HTERT RPE-1 (cell line): ENCODE measurements around the gene CNDP1.
"Not testable (repeated sequence)": the region's sequence is repeated elsewhere in the genome, so short reads cannot be mapped to it uniquely, and the experiment has no call there.

Source experiments
- in situ Hi-C: fragments of 300-500 bp; cut with MboI; formaldehyde crosslinking; loops from 4 replicates; pipeline ENCODE4 v1.14.3; 2020; ENCODE audit warnings: low sequenced_read_pairs

CNDP1 gene

GRCh38 chr18:74520096-74520833, 14.0 kb upstream of the CNDP1 start:
- in situ Hi-C loops = no loop called here

- in situ Hi-C loops = no loop called here
Observed at GRCh38 chr18:74521068-74521725, 13.1 kb upstream of the CNDP1 start.

- in situ Hi-C loops = no loop called here
Observed at GRCh38 chr18:74522635-74523548, 11.4 kb upstream of the CNDP1 start.

- in situ Hi-C loops = no loop called here
Observed at GRCh38 chr18:74524097-74524496, 10.2 kb upstream of the CNDP1 start.

- in situ Hi-C loops = not testable (repeated sequence)
Observed at GRCh38 chr18:74524915-74525314, 9.4 kb upstream of the CNDP1 start.

- in situ Hi-C loops = no loop called here
Observed at GRCh38 chr18:74525741-74526140, 8.6 kb upstream of the CNDP1 start.

- in situ Hi-C loops = no loop called here
Observed at GRCh38 chr18:74526488-74526887, 7.8 kb upstream of the CNDP1 start.

GRCh38 chr18:74528478-74528877, 5.8 kb upstream of the CNDP1 start:
- in situ Hi-C loops = no loop called here

GRCh38 chr18:74528913-74529312, 5.4 kb upstream of the CNDP1 start:
- in situ Hi-C loops = no loop called here

- in situ Hi-C loops = no loop called here
Observed at GRCh38 chr18:74529378-74529777, 4.9 kb upstream of the CNDP1 start.

GRCh38 chr18:74529811-74530583, 4.3 kb upstream of the CNDP1 start:
- in situ Hi-C loops = no loop called here

GRCh38 chr18:74530584-74530862, 3.8 kb upstream of the CNDP1 start:
- in situ Hi-C loops = no loop called here

GRCh38 chr18:74531043-74531442, 3.3 kb upstream of the CNDP1 start:
- in situ Hi-C loops = no loop called here

- in situ Hi-C loops = no loop called here
Observed at GRCh38 chr18:74532511-74533025, 1.7 kb upstream of the CNDP1 start.

- in situ Hi-C loops = no loop called here
Observed at GRCh38 chr18:74533666-74534065, 634 bp upstream of the CNDP1 start.

GRCh38 chr18:74534981-74535649, 815 bp downstream of the CNDP1 start:
- in situ Hi-C loops = no loop called here

- in situ Hi-C loops = no loop called here
Observed at GRCh38 chr18:74539289-74539688, 5.0 kb downstream of the CNDP1 start.

- in situ Hi-C loops = no loop called here
Observed at GRCh38 chr18:74540652-74541421, 6.5 kb downstream of the CNDP1 start.

GRCh38 chr18:74541703-74542555, 7.6 kb downstream of the CNDP1 start:
- in situ Hi-C loops = no loop called here
